Measurements from ENCODE around the gene TSPAN1. TPM values are rescaled to one million over a fixed set of nuclear protein-coding genes. Genes with fewer than 3 reads are reported as not detected.

The TSPAN1 gene
- polyA plus RNA-seq, 1 experiment = 1.1 TPM

- Histone ChIP-seq H3K27me3 (ENCODE audit: control insufficient read depth, insufficient read depth, low read length) (no peaks in the 10 kb centered on the region), H3K4me3 (ENCODE audit: low read depth, low read length) (no peak overlapping the region), H3K36me3 (ENCODE audit: control insufficient read depth, insufficient read depth, low read length) (no peaks in the 10 kb centered on the region)
- no peak for DNase-seq (ENCODE audit: low read depth)
- TF ChIP-seq, protein P1, sequence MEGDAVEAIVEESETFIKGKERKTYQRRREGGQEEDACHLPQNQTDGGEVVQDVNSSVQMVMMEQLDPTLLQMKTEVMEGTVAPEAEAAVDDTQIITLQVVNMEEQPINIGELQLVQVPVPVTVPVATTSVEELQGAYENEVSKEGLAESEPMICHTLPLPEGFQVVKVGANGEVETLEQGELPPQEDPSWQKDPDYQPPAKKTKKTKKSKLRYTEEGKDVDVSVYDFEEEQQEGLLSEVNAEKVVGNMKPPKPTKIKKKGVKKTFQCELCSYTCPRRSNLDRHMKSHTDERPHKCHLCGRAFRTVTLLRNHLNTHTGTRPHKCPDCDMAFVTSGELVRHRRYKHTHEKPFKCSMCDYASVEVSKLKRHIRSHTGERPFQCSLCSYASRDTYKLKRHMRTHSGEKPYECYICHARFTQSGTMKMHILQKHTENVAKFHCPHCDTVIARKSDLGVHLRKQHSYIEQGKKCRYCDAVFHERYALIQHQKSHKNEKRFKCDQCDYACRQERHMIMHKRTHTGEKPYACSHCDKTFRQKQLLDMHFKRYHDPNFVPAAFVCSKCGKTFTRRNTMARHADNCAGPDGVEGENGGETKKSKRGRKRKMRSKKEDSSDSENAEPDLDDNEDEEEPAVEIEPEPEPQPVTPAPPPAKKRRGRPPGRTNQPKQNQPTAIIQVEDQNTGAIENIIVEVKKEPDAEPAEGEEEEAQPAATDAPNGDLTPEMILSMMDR (IDR thresholded peaks at IDR 0.05; ENCODE audit: insufficient read depth, low read depth, low read length) = no peak
- ChIA-PET CTCF (interaction anchor here (8.4 kb wide), 1 partner anchor 16 kb away, joined by 55 read pairs; no protein-coding TSS in a partner anchor), POLR2A (no interaction called here)
These were observed 30.9 kb downstream of the TSPAN1 start for GRCh38 chr1:46205791-46206190.

DNA sequence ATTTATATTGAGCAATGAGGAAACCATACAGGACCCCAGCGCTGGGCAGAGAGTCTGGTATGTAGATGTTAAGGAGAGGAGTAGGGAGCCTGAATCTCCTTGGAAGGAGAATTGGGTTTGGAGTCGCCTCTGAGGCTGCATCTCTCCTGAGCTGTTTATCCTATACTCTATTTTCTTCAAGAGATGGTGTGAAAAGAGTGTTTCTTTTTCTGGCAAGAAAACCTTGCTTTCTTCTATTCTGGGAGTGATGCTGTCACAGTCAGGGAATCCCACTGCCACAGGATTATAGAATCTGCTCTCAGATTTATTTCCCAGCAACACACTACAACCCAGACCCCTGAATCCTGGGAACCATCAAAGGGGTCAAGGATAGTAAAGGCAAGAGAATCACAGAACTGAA is 31.5 kb downstream of the TSPAN1 start:
- no peak overlapping the region for H3K4me3 ChIP-seq (ENCODE audit: low read depth, low read length)
- no peaks in the 10 kb centered on the region for H3K27me3 ChIP-seq (ENCODE audit: control insufficient read depth, insufficient read depth, low read length)
- ChIA-PET CTCF (interaction anchor here (1.0 to 8.4 kb wide), 2 partner anchors 15 to 172 kb away, joined by 3 to 55 read pairs; no protein-coding TSS in a partner anchor), POLR2A (no interaction called here)
- no peaks in the 10 kb centered on the region for H3K36me3 ChIP-seq (ENCODE audit: control insufficient read depth, insufficient read depth, low read length)
- TF ChIP-seq, protein P1 (IDR thresholded peaks at IDR 0.05; ENCODE audit: insufficient read depth, low read depth, low read length) = no peak
- no peak for DNase-seq (ENCODE audit: low read depth)

GRCh38 chr1:46210561-46210960 is 35.7 kb downstream of the TSPAN1 start:
- no peak for DNase-seq (ENCODE audit: low read depth)
- CTCF ChIA-PET = interaction anchor here (8.4 kb wide), 1 partner anchor 11 kb away, joined by 55 read pairs; no protein-coding TSS in a partner anchor
- Histone ChIP-seq H3K36me3 (ENCODE audit: control insufficient read depth, insufficient read depth, low read length) (no peaks in the 10 kb centered on the region), H3K4me3 (ENCODE audit: low read depth, low read length) (no peak overlapping the region), H3K27me3 (ENCODE audit: control insufficient read depth, insufficient read depth, low read length) (no peaks in the 10 kb centered on the region)
- TF ChIP-seq, protein P1 (IDR thresholded peaks at IDR 0.05; ENCODE audit: insufficient read depth, low read depth, low read length) = no peak
- POLR2A ChIA-PET = no interaction called here

DNA sequence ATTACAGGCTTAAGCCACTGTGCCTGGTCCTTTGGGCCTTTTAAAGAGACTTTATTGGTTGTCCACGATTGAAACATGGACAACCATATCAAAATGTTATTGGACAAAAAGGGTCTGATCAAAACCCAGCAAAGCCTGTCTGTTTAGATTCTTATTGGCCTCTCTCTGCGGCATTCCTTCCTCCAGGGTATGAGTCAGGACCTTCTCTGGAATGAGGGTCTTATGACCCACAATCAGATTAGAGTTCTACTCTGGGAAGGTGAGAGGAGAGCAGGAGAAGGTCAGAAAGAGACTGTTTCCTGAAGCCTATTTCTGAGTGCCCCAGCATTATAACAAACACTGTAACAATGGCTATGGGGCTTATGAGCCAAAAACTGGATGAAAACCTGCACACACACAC is 36.2 kb downstream of the TSPAN1 start:
- Histone ChIP-seq H3K27me3 (ENCODE audit: control insufficient read depth, insufficient read depth, low read length) (no peaks in the 10 kb centered on the region), H3K36me3 (ENCODE audit: control insufficient read depth, insufficient read depth, low read length) (no peaks in the 10 kb centered on the region), H3K4me3 (ENCODE audit: low read depth, low read length) (no peak overlapping the region)
- CTCF ChIA-PET = interaction anchor here (8.4 kb wide), 1 partner anchor 10 kb away, joined by 55 read pairs; no protein-coding TSS in a partner anchor
- TF ChIP-seq, protein P1 (IDR thresholded peaks at IDR 0.05; ENCODE audit: insufficient read depth, low read depth, low read length) = no peak
- POLR2A ChIA-PET = no interaction called here
- no peak for DNase-seq (ENCODE audit: low read depth)

GRCh38 chr1:46215504-46215903 is 40.6 kb downstream of the TSPAN1 start:
- no peak overlapping the region for H3K4me3 ChIP-seq (ENCODE audit: low read depth, low read length)
- H3K36me3 ChIP-seq (ENCODE audit: control insufficient read depth, insufficient read depth, low read length) = no peaks in the 10 kb centered on the region
- CTCF ChIA-PET = interaction anchor here (1.7 kb wide), 1 partner anchor 8 kb away, joined by 3 read pairs; no protein-coding TSS in a partner anchor
- TF ChIP-seq, protein P1 (IDR thresholded peaks at IDR 0.05; ENCODE audit: insufficient read depth, low read depth, low read length) = no peak
- DNase-seq (ENCODE audit: low read depth) = no peak
- no peaks in the 10 kb centered on the region for H3K27me3 ChIP-seq (ENCODE audit: control insufficient read depth, insufficient read depth, low read length)
- POLR2A ChIA-PET = no interaction called here
